Mucosa of descending colon (tissue), 3 donors: ENCODE measurements around the gene FBXO11. TPM values are rescaled to one million over a fixed set of nuclear protein-coding genes. Genes with fewer than 3 reads are reported as not detected.
"Not testable (repeated sequence)": the region's sequence is repeated elsewhere in the genome, so short reads cannot be mapped to it uniquely, and the experiment has no call there.

Source experiments
- ATAC-seq: fragments of 200-7000 bp; cut with Tn5 transposase; one replicate; pipeline ENCODE4 v1.9.1; 2020; ENCODE audit warnings: mild to moderate bottlenecking, moderate library complexity
- DNase-seq, 3 donors: peaks; one replicate each; pipeline ENCODE4 v3.0.0-alpha.2; 2020
- H3K36me3 ChIP-seq: fragments of 200-600 bp; one replicate; pipeline ENCODE4 v1.8.0; 2021; ENCODE audit warnings: low read depth, mild to moderate bottlenecking
- H3K4me1 ChIP-seq: fragments of 200-600 bp; one replicate; pipeline ENCODE4 v1.8.0; 2021; ENCODE audit warnings: low read depth, mild to moderate bottlenecking
- H3K4me3 ChIP-seq: fragments of 200-600 bp; one replicate; pipeline ENCODE4 v1.8.0; 2021; ENCODE audit warnings: mild to moderate bottlenecking
- H3K9me3 ChIP-seq: fragments of 200-600 bp; one replicate; pipeline ENCODE4 v1.8.0; 2021; ENCODE audit warnings: mild to moderate bottlenecking
- CTCF ChIP-seq: fragments of 200-600 bp; IDR thresholded peaks from one replicate; pipeline ENCODE4 v1.8.0; 2022; ENCODE audit warnings: antibody characterized with exemption, mild to moderate bottlenecking
- intact Hi-C, 2 donors: fragments of 100-400 bp; cut with DNase I in 1 of 2; cut with micrococcal nuclease in 1 of 2; formaldehyde crosslinking; loops; one replicate each; pipeline versions ENCODE4 v1.11.0 to v1.11.1; 2022; cut with DNase I, micrococcal nuclease
- total RNA-seq, 3 donors: library from RNA; stranded (reverse); fragmentation: NEBNext Ultra II Directional in 2 of 3; extraction: Animal tissue kit (Norgen Biotek cat#: 25700) in 2 of 3; gene quantifications; one replicate each; pipeline versions ENCODE4 v1.2.1 to v1.2.4, GENCODE V29; 2021 to 2023
- donor health status: DM: no; HTN: no; CAD: no; lungs with moderate emphysema.
- donor health status: DM: no; HTN: no; CAD: no.
- donor health status: DM: no; HTN: yes; CAD: no.

FBXO11 gene
- total RNA-seq, 3 donors from 2014 or later, result 40.7 to 70.4 (median 46.7) TPM

- no peak overlapping the region for H3K4me3 ChIP-seq
- H3K9me3 ChIP-seq, result no peaks in the 10 kb centered on the region
- ATAC-seq (peak; percentile 35), DNase-seq (no peak)
- intact Hi-C loops, result no loop called here
- H3K4me1 ChIP-seq, result peaks cover 9% of the 10 kb centered on the region
- TF ChIP-seq CTCF, result no peak
- no peaks in the 10 kb centered on the region for H3K36me3 ChIP-seq
Observed at GRCh38 chr2:47867205-47867604, 39.1 kb downstream of the FBXO11 start.

GRCh38 chr2:47864566-47864965 is 41.7 kb downstream of the FBXO11 start:
- ATAC-seq (no peak), DNase-seq (no peak)
- no peaks in the 10 kb centered on the region for H3K9me3 ChIP-seq
- peaks cover 9% of the 10 kb centered on the region for H3K4me1 ChIP-seq
- TF ChIP-seq CTCF, result no peak
- H3K36me3 ChIP-seq, result no peaks in the 10 kb centered on the region
- intact Hi-C loops, result no loop called here
- no peak overlapping the region for H3K4me3 ChIP-seq

- peaks cover 9% of the 10 kb centered on the region for H3K4me1 ChIP-seq
- DNase-seq, result no peak
- H3K9me3 ChIP-seq, result no peaks in the 10 kb centered on the region
- intact Hi-C loops, result no loop called here
- TF ChIP-seq CTCF, result no peak
- no peaks in the 10 kb centered on the region for H3K36me3 ChIP-seq
- ATAC-seq, result no peak
- no peak overlapping the region for H3K4me3 ChIP-seq
Observed at GRCh38 chr2:47862949-47863348, 43.3 kb downstream of the FBXO11 start.

- intact Hi-C loops, result loop anchor here in 1 of 2 donors (10.0 kb wide), 1 partner anchor 252 kb away; no protein-coding TSS in a partner anchor
- not testable (repeated sequence) for H3K4me1 ChIP-seq
Observed at GRCh38 chr2:47853067-47853777, 53.1 kb downstream of the FBXO11 start.

GRCh38 chr2:47850198-47850597 is 56.1 kb downstream of the FBXO11 start:
- ATAC-seq, result no peak
- no peak overlapping the region for H3K4me3 ChIP-seq
- no peaks in the 10 kb centered on the region for H3K36me3 ChIP-seq
- no peaks in the 10 kb centered on the region for H3K4me1 ChIP-seq
- DNase-seq, result no peak
- intact Hi-C loops, result loop anchor here in 1 of 2 donors (10.0 kb wide), 1 partner anchor 255 kb away; no protein-coding TSS in a partner anchor
- no peak for TF ChIP-seq CTCF
- no peaks in the 10 kb centered on the region for H3K9me3 ChIP-seq

More at GRCh38 chr2:47853067-47853777, 53.1 kb downstream of the FBXO11 start:
- not testable (repeated sequence) for ATAC-seq, H3K9me3 ChIP-seq, H3K36me3 ChIP-seq, H3K4me3 ChIP-seq, DNase-seq

- ATAC-seq (no peak), DNase-seq (no peak)
- intact Hi-C loops, result no loop called here
- no peak for TF ChIP-seq CTCF
- H3K4me1 ChIP-seq, result no peaks in the 10 kb centered on the region
- H3K4me3 ChIP-seq, result no peak overlapping the region
- no peaks in the 10 kb centered on the region for H3K36me3 ChIP-seq
- no peaks in the 10 kb centered on the region for H3K9me3 ChIP-seq
Observed at GRCh38 chr2:47849368-47849767, 56.9 kb downstream of the FBXO11 start.
